AG08396 (cell line): ENCODE measurements around the gene HNRNPC.
"Not testable (repeated sequence)": the region's sequence is repeated elsewhere in the genome, so short reads cannot be mapped to it uniquely, and the experiment has no call there.

Experiments used
- DNase-seq: peaks from one replicate; pipeline ENCODE4 v3.0.0; 2012; ENCODE audit warnings: low spot score, mixed read lengths

HNRNPC gene

GRCh38 chr14:21191809-21192446 is 77.3 kb downstream of the HNRNPC start:
- peak; percentile 72 for DNase-seq

GRCh38 chr14:21191261-21191808 is 77.9 kb downstream of the HNRNPC start:
- no peak for DNase-seq

DNA sequence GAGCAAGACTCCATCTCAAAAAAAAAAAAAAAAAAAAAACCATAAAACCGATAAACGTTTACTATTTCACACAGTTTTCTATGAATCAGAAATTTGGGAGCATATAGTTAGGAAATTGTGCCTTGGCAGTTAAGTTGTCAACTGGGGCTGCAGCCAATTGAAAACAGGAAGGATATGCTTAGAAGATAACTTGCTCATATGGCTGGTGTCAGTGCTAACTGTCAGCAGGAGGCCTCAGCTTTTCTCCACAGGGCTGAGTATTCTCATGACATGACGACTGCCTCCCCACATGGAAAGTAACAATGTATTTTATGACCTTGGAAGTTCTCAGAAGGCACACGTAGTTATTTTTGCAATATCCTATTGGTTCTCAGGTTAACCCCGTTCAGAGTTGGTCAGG is 83.8 kb downstream of the HNRNPC start:
- DNase-seq = no peak

- DNase-seq = no peak
Measured at GRCh38 chr14:21184254-21184653, 85.0 kb downstream of the HNRNPC start.

DNA sequence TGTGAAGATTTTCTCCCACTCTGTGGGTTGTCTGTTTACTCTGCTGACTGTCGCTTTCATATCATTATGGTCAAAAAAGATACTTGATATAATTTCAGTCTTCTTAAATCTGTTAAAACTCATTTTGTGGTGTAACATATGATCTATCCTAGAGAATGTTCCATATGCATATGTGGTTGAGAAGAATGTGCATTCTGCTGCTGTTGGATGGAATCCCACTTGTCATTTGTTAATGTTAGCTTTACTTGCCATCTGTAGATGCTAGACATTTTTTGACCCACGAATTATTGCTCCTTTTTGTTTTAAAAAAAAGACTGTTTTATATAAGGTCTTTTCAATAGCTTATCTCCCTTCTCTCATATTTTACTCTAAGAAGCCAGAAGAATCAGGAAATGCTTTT is 87.1 kb downstream of the HNRNPC start:
- DNase-seq = no peak

DNA sequence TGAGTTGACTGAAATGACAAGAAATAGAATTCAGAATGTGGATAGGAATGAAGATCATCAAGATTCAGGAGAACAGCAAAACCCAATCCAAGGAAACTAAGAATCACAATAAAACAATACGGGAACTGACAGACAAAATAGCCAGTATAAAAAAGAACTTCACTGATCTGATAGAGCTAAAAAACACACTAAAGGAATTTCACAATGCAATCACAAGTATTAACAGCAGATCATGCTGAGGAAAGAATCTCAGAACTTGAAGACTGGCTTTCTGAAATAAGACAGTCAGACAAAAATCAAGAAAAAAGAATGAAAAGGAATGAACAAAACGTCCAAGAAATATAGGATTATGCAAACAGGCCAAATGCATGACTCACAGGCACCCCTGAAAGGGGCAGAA is 98.1 kb downstream of the HNRNPC start:
- DNase-seq = no peak

DNA sequence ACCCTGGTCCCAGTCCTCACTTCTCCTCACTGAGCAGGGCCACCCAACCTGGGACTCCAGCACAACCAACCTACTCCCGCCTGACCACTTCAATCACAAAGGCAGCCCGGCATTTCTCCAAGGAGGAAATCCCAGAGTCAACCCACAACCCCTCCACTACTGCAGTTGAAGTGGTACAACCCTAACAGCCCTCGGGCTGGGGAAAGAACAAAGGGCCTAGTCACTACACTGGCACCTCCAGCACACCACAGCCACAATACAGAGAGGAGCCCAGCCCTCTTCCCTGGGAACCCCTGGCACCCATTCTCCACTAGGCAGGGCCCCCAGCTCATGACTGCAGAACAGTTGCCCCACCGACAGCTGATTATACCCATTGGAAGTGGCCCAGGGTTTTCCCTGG is 99.7 kb downstream of the HNRNPC start:
- no peak for DNase-seq

DNA sequence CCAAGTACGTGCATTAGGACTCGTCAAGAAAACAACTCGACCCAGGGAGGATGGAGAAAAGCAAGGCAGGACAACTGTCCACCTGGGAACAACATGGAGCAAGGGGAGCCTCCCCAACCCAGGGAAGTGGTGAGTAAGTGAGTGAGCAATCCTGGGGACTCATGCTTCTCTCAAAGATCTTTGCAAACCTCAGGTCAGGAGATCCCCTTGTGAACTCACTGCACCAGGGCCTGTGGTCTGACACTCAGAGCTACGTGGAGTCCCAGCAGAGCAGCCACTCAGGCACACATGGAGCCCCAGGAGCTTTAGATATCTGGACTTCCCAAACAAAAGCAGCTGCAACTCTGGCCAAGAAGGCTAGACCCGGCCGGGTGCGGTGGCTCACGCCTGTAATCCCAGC is 101.2 kb downstream of the HNRNPC start:
- DNase-seq = no peak

DNA sequence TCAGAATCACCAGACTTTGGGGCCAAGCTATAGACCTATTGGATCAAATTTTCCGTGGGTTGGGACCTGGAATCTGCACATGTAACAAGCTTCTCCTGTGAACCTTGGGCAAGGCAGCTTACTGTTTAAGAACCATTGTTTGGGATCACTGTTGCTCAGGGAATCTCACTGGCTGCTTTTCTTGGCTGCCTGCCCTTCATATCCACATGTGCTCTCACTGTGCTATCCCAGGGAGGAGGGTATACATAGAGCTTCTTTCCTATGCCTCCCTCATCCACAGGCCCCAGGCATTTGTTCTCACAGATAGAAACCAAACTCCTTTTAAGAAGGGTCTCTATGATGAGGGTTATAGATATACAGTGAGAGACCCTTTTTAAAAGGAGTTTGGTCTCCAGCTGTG is 103.6 kb downstream of the HNRNPC start:
- DNase-seq = not testable (repeated sequence)

- DNase-seq = not testable (repeated sequence)
Measured at GRCh38 chr14:21165002-21165605, 104.1 kb downstream of the HNRNPC start.

DNA sequence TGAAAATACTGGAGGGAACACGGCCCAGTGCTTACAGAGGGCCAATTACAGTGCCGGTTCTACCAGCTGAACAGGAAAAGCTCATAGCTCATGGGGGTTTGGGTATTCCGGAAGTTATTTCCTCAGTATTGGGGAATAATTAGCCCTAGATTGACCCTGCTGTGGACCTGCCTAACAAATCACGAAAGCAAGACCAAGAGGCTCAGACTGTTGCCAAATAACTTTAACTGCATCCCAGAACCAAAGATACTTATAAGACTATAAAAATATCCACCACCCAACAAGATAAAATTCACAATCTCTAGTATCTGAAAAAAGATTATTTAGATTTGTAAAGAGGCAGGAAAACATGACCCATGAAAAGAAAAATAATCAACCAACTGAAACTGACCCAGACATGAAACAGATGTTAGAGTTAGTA is 105.4 kb downstream of the HNRNPC start:
- DNase-seq = no peak

DNA sequence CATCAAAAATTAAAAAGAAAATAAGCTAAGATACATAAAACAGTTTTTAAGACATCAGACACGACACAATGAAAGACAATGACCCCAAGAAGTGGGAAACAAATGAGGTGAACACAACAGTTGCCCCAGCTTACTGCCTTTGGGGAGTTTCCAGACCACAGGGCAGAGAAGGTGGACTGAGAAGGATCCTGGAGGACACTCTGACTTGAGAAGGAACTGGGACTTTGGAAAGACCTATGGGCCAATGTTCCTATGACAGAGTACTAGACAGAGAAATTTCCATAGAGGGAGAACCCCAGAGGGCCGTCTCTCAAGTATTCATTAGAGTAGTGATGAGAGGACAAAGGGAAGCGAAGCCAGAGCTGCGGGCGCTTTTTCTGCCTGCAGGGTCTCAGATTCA is 107.2 kb downstream of the HNRNPC start:
- DNase-seq = no peak

GRCh38 chr14:21160061-21160610 is 109.1 kb downstream of the HNRNPC start:
- DNase-seq = no peak
